ENCODE data around the gene COPG2. TPM values are rescaled to one million over a fixed set of nuclear protein-coding genes. Genes with fewer than 3 reads are reported as not detected.
A peak's percentile ranks its signal among the peaks of the same experiment; 100 is the strongest.

The COPG2 gene
- total and polyA plus RNA-seq, 2 of the 4 experiments (the other 2 are of a cell fraction): 18.1 to 50.0 TPM

GRCh38 chr7:130461272-130461671 is 207.3 kb downstream of the COPG2 start:
- dilution Hi-C loops (cut with HindIII; ENCODE audit: low sequenced_read_pairs, unreplicated experiment): no loop called here
- peak; percentile 63 for ATAC-seq (ENCODE audit: low read depth)

More at GRCh38 chr7:130461272-130461671, 207.3 kb downstream of the COPG2 start:
- Histone ChIP-seq H3K9me1 (ENCODE audit: insufficient read depth, low read length) (no peaks in the 10 kb centered on the region), H3K27me3 (ENCODE audit: control insufficient read depth, insufficient read depth, low read length) (peaks cover 2% of the 10 kb centered on the region), H3K18ac (ENCODE audit: low read depth, low read length) (no peak overlapping the region), H3K79me1 (ENCODE audit: low read depth in 1 of 2, low read length in 2 of 2) (no peaks in the 10 kb centered on the region), H2BK20ac (ENCODE audit: low read depth, low read length) (no peak overlapping the region), H4K91ac (ENCODE audit: insufficient read depth, low read depth, low read length) (no peak overlapping the region), H2BK15ac (ENCODE audit: low read depth, low read length) (no peak overlapping the region), H3K36me3 (ENCODE audit: control insufficient read depth, insufficient read depth, low read length) (no peaks in the 10 kb centered on the region), H4K20me1 (ENCODE audit: insufficient read depth, low read length) (no peaks in the 10 kb centered on the region), H3K4me2 (ENCODE audit: low read depth, low read length) (no peak overlapping the region), H3K4me1 (ENCODE audit: control insufficient read depth, insufficient read depth, low read length) (no peaks in the 10 kb centered on the region), H3K23ac (ENCODE audit: low read depth, low read length) (no peak overlapping the region), H3K4me3 (ENCODE audit: insufficient read depth, low read depth, low read length) (no peak overlapping the region), H2BK120ac (ENCODE audit: low read depth, low read length) (no peak overlapping the region), H4K8ac (ENCODE audit: low read depth in 2 of 2, low read length in 2 of 2) (no peak overlapping the region), H3K27ac (ENCODE audit: insufficient read depth, low read length) (no peak overlapping the region), H2AK5ac (ENCODE audit: low read depth, low read length) (no peak overlapping the region), H3K14ac (replicated peaks; ENCODE audit: low read depth, low read length) (0 out of 2 replicates have a peak overlapping the region, but pooled peaks have one; percentile 25), H3K9ac (ENCODE audit: low read depth, low read length) (no peak overlapping the region), H4K5ac (ENCODE audit: low read depth, low read length) (no peak overlapping the region), H2AK9ac (replicated peaks; ENCODE audit: low read depth, low read length, poor library complexity) (no peak overlapping the region), H3K56ac (ENCODE audit: extremely low read depth, insufficient read depth, low read length) (no peak overlapping the region; the same call in 1 of the 2 replicates), H2BK5ac (ENCODE audit: low read depth, low read length, poor library complexity, severe bottlenecking) (peak overlapping the region; percentile 4), H3K4ac (ENCODE audit: low read depth, low read length) (no peak overlapping the region), H3K9me3 (ENCODE audit: control insufficient read depth, insufficient read depth, low read length) (peaks cover 8% of the 10 kb centered on the region), H2AFZ (replicated peaks; ENCODE audit: low read length, poor library complexity) (no peak overlapping the region)
- in situ Hi-C loops (cut with MboI; ENCODE audit: low sequenced_read_pairs) (no loop called here), intact Hi-C loops (cut with micrococcal nuclease) (no loop called here)
- no TSS peak for BruUV-seq (replicated peaks)
- TF ChIP-seq CEBPB (IDR thresholded peaks at IDR 0.05; ENCODE audit: low read depth, low read length): no peak
- no peak for TF ChIP-seq ELK1 (IDR thresholded peaks at IDR 0.05; ENCODE audit: borderline replicate concordance, low read depth, low read length)
- no peak for TF ChIP-seq SMC3 (IDR thresholded peaks at IDR 0.05; ENCODE audit: low read depth, low read length)
- no peak for DNase-seq
- POLR2A ChIA-PET (ENCODE audit: unreplicated experiment): no interaction called here
- no CpG with 5 or more reads among the region's 2 CpGs for WGBS, 2 experiments (ENCODE audit: extremely low coverage in 2 of 2, insufficient read length in 1 of 2)
- CTCF ChIA-PET: no interaction called here
